ENCODE results near the gene PUDP.

The PUDP gene

GRCh38 chrX:7146703-7147412, 1.1 kb downstream of the PUDP start:
- DNase-seq = no peak

- DNase-seq = no peak
These were observed 1.8 kb downstream of the PUDP start for GRCh38 chrX:7146020-7146702.

GRCh38 chrX:7145454-7145853, 2.5 kb downstream of the PUDP start:
- no peak for DNase-seq

- no peak for DNase-seq
These were observed 3.9 kb downstream of the PUDP start for GRCh38 chrX:7143941-7144525.

GRCh38 chrX:7143076-7143475, 4.9 kb downstream of the PUDP start:
- no peak for DNase-seq

GRCh38 chrX:7139202-7140081, 8.5 kb downstream of the PUDP start:
- no peak for DNase-seq

- DNase-seq = no peak
These were observed 13.0 kb downstream of the PUDP start for GRCh38 chrX:7134981-7135380.

GRCh38 chrX:7133050-7133440, 14.9 kb downstream of the PUDP start:
- DNase-seq = no peak

- peak; percentile 11 for DNase-seq
These were observed 15.5 kb downstream of the PUDP start for GRCh38 chrX:7132335-7133049.

- no peak for DNase-seq
These were observed 16.3 kb downstream of the PUDP start for GRCh38 chrX:7131621-7132020.

- no peak for DNase-seq
These were observed 20.9 kb downstream of the PUDP start for GRCh38 chrX:7127056-7127455.

GRCh38 chrX:7120878-7121219, 27.1 kb downstream of the PUDP start:
- DNase-seq = no peak

GRCh38 chrX:7119950-7120877, 27.7 kb downstream of the PUDP start:
- no peak for DNase-seq

GRCh38 chrX:7117587-7117986, 30.4 kb downstream of the PUDP start:
- no peak for DNase-seq

GRCh38 chrX:7116081-7116480, 31.9 kb downstream of the PUDP start:
- no peak for DNase-seq

- DNase-seq = no peak
These were observed 32.4 kb downstream of the PUDP start for GRCh38 chrX:7115557-7115956.

GRCh38 chrX:7112071-7112470, 35.9 kb downstream of the PUDP start:
- DNase-seq = no peak

GRCh38 chrX:7111518-7111917, 36.4 kb downstream of the PUDP start:
- no peak for DNase-seq

- DNase-seq = no peak
These were observed 37.1 kb downstream of the PUDP start for GRCh38 chrX:7110821-7111276.

GRCh38 chrX:7109838-7110793, 37.8 kb downstream of the PUDP start:
- DNase-seq = no peak

Data from activated naive CD4-positive, alpha-beta T cell treated with Interleukin-2 at 50 U/mL for 16 hours (primary cell).